IPS DF 4.7 (cell line): ENCODE measurements around the gene CACNA2D3.
"Not testable (repeated sequence)": the region's sequence is repeated elsewhere in the genome, so short reads cannot be mapped to it uniquely, and the experiment has no call there.

Experiments used
- DNase-seq: peaks from one replicate; pipeline ENCODE4 v3.0.0-alpha.2; 2013; ENCODE audit warnings: low spot score; ENCODE audit errors: extremely low read depth

The CACNA2D3 gene

DNA sequence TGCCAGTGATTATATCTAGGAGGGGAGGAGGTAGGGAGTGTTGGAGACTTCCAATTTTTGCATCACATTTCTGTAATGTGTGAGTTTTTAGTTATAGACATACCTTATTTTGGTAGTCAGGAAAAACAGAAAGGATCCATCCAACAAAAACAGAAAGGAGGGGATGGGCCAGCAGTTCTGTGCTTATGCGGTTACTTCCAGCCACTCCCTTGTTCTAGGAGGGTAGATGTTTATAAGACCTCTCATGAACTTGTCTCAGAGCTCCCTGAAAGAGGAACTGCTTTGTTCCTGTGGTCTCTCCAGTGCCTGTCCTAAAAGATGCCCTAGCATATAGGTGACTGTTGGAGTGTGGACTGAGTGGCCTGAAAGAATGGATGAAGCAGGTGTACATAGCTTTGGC, 323.3 kb downstream of the CACNA2D3 start:
- DNase-seq, result no peak

DNA sequence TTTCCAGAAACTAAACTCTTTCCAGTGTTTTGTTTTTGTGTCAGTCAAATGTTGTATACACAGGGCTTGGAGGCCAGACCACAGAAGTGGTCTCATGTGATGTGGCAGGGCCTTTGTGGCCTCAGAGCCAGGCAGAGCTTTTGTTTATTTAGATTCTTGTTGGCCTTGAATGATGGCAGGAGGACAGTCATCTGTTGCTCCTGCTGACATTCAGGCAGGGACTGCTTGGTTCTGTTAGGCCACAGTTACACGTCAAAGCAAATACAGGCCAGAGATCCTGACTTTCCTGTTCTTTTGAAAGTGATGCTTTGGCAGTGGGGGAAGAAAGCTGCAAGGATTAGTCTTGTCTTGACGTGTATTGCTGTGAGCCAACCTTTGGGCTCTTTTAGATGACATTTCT, 325.1 kb downstream of the CACNA2D3 start:
- DNase-seq, result no peak

DNA sequence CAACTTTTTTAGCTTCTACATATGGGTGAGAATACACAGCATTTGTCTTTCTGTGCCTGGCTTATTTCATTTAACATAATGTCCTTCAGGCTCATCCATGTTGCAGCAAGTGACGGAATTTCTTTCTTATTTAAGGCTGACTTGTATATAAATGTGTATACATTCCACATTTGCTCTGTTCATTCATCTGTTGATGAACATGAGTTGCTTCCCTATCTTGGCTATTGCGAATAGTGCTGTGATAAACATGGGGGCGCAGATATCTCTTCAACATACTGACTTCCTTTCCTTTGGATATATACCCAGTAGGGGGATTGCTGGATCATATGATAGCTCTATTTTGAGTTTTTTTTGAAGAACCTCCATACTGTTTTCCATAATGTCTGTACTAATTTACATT, 332.5 kb downstream of the CACNA2D3 start:
- no peak for DNase-seq

DNA sequence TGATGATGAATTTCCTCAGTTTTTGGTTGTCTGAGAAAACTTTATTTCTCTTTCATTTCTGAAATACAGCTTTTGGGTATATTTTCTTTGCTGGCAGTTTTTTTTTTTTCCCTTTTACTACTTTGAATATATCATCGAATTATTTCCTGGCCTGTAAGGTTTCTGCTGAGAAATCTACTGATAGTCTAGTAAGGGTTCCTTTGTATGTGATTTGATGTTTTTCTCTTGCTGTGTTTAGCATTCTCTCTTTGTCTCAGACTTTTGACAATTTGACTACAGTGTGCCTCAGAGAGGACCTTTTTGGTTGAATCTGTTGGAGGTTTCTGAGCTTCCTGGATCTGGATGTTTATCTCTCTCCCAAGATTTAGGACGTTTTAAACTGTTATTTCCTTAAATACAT, 336.0 kb downstream of the CACNA2D3 start:
- DNase-seq, result no peak

DNA sequence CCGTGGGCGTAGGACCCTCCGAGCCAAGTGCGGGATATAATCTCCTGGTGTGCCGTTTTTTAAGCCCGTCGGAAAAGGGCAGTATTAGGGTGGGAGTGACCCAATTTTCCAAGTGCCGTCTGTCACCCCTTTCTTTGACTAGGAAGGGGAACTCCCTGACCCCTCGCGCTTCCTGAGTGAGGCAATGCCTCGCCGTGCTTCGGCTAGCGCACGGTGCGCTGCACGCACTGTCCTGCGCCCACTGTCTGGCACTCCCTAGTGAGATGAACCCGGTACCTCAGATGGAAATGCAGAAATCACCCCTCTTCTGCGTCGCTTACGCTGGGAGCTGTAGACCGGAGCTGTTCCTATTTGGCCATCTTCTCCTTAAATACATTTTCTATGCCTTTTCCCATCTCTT, 342.2 kb downstream of the CACNA2D3 start:
- not testable (repeated sequence) for DNase-seq

DNA sequence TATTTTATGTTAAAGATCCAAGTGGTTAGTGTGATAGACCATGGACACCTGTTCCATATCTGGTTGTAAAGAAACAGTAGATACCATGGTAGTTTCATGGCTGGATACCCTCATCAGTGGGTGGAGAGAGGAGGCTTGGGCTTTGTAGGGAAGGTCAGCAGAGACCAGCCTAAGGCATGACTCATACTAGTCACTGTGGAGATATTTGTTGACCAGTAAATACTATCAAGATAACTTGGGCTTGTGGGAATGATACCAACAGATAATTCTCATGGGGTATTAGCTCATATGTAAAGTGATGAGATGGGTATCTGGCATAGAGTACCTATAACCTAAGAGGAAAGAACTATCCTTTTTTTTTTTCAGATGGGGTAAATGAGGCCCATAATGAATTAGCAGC, 354.5 kb downstream of the CACNA2D3 start:
- no peak for DNase-seq

DNA sequence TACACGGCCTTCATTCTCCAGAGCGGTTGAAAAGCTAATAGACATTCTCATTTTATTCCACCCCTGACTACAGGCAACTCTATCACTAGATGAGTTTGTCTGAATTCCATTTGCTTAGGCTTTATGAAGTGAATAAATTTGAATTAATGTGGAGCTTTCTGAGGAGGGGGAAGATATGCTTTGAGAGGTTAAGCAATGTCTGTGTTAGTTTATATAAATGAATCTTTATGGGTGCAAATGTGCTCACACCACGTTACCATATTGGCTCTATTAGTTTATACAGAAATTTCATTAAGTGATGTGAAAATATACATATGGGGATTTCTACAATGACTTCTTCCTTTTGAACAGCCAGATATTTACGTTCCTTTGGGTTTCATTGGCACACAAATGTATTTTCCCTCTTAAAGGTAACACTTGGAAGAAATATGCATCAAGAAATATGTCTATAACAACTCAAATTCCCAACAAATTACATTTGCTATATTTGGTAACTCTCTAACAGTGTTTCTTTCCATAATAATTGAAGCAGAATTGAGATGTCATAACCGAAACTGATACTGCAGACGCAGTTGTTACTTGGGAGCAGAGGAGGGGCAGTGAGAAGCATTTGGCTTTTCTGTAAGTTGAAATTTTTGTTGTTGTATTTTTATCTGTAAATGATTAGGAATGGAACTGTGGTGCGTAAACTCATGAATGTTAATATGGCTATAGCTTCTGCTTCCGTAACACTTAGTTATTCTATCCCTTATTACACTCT, 359.4 kb downstream of the CACNA2D3 start:
- no peak for DNase-seq

DNA sequence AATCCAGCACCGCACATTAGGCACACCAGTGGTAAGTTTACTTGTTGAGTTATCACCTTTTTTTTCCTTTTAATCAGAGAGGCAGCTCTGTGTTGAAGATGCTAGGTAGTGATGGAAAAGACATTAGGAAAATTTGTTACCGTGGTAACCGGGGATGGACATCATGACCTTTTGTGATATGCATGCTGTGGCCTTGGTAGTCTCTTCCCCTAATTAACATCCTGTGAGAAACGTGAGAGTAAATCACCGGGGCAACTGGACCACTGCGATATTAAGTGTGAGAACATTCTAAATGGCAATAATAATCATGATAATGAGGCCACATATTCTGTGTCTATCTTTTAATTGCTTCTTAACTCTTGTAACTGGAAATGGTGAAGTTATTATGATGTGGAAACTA, 362.0 kb downstream of the CACNA2D3 start:
- no peak for DNase-seq

DNA sequence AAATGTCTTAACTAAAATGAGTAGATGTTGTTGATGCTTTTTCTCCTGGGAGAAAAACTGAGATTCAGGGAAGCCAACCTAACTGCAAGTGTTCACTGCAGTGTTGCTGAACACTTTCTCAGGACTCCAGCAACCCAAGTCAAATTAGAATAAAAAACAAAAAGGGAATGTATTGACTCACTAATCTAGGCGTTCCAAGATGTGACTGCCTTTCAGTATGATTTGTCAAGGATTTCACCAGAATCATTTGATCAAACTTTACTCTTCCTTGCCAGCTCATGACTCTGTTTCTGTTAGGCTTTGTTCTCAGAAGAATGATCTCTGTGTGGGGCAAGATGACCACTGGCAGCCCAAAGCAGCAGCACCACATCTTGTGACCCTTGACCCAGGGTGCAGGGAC, 364.0 kb downstream of the CACNA2D3 start:
- DNase-seq, result no peak

DNA sequence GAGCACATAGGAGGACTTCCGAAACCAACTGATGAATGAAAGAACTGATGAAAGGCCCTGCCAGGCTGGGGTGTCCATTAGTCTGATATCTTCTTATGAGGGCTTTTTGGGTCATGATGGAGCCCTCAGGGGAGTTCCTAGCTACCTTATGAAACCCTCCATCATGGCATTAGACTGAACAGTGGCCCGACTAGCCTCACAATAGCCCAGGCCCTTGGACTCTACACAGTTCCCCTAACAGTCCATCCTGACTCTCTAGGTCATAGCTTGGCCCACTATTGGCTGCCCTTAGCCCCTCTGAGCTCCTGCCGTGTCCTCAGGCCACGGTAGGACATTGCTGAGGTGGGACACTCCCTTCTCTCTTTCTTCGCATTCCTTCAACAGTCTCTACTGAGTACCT, 365.9 kb downstream of the CACNA2D3 start:
- no peak for DNase-seq

DNA sequence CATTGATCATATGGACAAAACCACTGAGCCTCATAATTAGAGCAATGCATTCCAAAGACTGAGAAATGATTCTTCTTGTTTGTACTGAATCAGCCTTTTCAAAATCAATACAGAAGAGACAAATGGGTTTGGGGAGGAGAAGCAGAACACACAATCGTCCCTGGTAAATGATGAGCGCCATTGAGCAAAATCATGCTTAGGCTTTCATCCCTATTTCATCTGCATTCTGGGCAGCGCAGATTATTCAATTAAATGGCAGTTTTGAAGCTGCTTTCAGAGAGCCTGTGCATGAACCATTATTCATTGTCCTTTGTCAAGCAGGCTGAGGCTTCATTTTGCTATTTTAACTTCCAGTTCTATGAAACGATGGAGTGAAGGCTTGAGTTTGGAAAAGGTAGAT, 371.9 kb downstream of the CACNA2D3 start:
- DNase-seq, result no peak

DNA sequence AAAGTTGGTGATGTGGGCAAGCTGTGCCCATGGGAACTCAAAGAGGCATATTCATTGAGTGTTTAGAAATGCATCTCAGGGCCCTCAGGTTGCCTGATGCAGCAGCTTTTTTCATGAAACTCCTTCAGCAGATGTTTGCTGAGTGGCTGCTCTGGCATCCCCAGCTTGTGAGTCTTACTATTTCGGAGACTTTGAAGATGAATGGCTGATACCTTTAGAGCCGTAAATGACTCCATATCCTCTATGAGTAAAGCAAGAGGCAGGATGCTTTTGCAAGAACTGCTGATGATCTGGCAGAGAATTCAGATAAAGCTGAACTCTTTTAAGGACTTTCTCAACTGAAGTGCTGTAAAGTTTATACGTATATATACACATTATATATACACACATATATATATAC, 384.3 kb downstream of the CACNA2D3 start:
- DNase-seq, result no peak

DNA sequence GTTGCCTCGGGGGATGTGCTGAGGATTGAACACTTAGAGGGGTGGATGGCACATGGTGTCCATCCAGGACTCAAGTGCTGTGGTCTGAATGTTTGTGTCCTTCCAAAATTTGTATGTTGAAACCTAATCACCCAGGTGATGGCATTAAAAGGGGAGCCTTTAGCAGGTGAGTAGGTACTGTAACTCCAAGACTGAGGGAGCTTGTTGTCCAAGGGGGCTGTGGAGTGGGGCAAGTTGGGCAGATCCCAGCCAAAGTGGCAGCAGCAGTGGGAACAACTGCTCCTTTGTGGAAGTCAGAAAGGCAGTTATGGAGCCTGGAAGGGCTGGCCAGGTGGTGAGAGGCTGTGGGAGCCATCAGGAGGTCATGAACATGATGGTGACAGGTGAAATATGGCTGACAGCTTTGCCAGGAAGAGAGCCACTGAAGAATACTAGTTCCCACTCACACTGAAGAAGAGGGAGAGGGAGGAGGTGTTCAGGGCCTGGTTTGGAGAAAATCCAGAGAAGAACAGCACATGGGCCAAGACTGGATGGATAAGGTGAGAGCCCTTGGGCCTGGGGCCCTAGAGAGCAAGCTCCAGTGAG, 385.6 kb downstream of the CACNA2D3 start:
- no peak for DNase-seq

DNA sequence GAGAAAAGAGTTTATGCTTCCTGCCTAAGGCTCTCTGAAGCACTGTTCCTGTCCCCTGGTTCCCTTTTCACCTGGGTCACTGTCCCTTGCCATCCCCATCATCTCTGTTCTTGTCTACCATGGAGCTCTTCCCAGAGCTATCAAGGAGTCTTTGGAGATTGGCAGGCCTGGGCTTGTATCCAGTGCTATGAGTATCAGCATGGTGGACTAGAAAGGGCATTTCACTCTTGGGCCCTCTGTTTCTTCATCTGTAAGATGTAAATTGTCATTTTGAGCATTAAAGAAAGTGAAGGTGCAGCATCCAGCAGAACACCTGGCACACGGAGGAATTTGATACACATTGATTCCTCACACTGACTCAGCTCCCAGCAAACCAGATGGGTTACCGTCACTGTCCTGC, 388.2 kb downstream of the CACNA2D3 start:
- DNase-seq, result no peak

DNA sequence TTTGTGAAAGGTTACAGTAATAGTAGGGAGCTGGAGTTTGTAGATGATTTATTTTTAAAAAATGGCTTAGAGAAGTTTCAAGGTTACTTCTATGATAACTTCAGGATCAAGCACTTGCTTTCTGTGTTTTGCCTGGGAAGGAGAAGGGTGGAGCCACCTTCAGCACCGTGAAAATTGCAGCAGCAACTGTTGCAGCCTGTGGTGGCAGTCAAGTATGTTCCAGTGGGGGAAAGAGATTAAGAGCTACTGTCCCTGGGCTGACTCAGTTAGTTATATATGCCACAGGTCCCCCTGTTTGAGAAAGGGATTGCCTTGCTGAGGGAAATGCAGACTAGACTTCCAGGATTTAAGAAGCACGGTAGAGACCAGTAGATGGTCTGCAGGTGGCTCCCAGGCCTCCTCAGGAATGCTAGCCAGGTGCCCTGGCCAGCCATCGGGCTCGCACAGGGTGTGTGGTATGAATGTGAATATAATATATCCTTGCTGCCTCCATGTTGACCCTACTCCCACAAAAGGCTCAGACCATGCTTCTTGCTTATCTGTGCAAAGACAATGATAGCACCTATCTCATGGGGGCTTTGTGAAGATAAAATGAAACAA, 389.5 kb downstream of the CACNA2D3 start:
- DNase-seq, result no peak

DNA sequence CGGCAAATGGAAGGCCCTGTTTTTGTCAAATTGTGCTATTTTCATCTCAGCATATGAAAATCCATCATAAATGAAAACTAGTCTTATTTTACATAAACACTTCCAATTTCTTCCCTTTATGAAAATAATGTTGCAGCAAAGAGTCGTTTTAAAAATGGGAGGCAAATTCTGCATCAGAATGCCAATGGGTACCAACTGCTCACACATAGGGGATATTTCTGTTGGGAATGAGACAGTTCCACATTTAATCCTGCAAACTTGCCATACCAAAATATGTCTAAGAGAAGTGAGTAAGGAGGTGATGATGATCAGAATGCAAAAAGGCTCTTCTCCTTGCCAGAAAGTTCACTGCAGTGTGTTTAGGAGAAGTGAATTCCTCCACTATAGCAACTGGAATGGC, 391.7 kb downstream of the CACNA2D3 start:
- DNase-seq, result no peak

DNA sequence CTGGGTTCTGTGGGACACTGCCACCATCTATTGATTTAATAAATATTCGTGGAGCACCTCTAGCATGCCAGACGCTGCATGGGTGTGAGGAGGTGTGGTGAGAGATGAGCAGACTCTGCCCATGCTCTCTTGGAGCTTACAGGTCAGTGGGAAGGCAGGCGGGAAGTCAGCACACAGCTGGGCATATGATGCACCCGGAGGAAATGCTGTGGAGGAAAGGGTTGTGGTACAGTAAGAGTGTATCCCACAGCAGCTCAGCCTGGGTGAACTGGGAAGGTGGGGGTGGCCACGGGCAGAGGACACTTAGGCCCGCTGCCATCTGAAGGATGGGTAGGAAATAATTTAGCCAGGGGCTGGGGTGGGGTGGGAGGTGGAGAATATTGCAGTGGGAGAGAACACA, 392.1 kb downstream of the CACNA2D3 start:
- DNase-seq, result no peak

DNA sequence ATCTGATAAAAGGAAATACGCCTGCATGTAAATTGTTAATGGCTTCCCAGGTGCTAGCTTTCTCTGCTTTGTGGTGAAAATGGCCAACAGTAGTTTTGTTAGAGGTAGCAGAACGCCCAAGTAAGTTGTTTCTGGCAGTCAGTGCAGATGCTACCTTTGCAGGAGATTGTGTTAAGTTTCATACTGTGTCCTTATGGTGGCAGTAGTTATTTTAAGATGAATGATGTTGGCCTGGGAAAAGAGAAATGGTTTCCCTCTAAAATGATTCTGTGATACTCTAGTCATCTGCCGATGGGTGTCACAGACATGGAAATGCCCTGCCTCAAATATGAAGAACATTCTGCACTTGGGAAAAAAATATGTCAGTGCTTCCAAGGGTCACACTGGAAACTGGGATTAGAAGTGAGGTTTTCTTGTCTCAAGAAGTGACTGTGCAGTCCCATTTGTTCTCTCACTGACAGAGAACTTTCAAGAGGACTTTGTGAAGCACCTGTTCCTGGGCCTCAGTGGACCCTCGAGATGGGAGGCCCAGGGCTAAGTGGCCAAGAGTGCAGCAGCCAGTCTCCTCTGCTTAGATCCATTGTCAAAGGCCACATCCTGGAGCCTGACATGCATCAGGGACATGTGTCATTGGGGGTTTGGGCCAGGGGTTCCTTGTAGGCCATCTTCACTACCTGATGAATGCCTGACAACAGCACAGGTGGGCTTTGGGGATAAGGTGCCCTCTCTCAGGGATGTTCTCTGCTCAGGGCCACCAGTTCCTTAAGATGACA, 393.3 kb downstream of the CACNA2D3 start:
- DNase-seq, result no peak

DNA sequence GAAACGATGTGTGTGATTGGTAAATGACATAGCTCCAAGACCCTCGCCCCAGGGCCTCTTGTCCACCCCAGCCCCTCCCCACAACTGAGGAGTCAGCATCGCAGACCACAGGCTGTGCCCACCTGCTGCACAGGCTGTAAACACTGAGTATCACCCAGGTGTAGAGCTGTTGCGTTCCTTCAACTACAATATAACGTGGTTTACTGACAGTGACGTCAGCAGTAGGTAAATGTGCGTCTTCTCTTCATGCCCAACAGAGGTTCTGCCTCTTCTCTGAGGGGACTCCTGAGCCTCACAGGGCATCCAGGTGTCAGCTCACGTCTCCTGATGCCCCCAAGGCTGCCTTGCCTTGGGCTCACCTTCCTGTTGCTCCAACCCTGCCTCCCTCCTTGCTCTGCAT, 395.1 kb downstream of the CACNA2D3 start:
- no peak for DNase-seq

DNA sequence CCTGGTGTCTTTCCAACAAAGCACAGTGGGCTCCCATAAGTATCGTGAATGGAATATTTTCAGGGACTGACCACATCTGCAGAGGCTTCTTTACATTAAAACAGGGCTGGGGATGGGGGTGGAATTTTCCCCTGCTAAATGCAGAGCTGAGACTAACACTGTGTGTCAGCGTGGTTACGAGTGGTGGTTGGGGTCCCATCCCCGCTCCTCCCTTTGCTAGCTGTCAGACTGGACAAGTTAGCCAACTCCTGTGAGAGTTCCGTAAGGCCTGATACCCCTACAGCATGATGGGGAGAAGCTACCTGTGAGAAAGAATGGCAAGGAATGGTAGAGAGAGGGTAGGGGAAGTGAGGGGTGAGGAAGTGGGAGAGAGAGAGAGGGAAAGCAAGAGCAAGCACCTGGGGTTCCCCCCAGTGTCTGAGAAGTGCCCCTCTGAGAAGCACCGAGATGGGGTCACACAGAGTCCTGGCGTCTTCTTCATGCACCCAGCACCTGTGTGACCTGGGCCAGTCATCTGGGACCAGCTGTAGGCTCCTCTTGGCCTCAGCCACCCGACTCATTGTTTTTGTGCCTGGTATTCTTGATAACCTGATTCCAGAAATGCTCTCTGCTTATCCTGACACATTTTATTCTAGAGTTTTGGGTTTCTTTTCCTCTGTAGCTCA, 395.8 kb downstream of the CACNA2D3 start:
- DNase-seq, result no peak

DNA sequence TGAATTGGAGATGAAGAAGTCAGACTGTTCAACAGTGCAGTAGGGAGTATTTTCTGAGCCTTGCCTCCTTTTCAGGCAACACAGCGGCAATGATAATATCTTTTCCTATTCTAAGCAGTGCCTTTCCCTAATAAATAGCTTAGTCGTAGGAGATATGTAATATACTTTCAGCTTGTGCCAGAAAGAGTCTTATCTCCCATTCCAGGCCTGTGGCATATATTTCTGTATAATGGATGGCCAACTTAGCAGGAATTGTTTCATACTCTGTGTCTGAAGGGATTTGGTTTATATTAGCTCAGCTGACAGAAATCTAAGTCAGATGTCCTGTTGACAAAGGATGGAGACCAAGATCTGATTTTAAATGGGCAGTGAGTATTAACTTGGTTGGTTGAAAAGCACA, 397.1 kb downstream of the CACNA2D3 start:
- DNase-seq, result no peak

DNA sequence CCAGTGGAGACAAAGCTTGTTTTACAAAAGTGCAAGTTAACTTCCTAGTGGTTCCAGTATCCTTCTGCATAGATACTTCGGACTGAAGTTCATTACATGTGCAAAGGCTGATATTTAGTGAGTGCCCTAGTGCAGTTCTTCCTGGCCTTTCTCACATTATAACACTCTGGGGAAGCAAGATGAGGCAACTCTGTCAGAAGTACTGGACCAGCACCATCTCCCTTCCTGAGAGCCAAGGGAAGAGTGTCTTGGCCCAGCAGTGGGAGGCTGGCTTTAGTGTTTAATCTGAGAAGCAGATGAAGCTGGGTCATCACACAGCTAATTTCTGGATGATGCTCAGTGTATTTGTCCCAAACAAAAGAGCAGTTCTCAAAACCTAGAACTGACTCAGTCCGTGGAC, 397.7 kb downstream of the CACNA2D3 start:
- DNase-seq, result no peak
